Fibroblast of mammary gland (primary cell): Measurements from ENCODE around the gene HIVEP3.

Experiments
- DNase-seq: peaks from one replicate; pipeline ENCODE4 v3.0.0-alpha.2; 2010; ENCODE audit warnings: low read depth
- H3K4me3 ChIP-seq: 2 replicates; pipeline ENCODE4 v1.5.1; 2011; ENCODE audit warnings: low read depth, mild to moderate bottlenecking, low read length, moderate library complexity; ENCODE audit not compliant: control insufficient read depth
- CTCF ChIP-seq: conservative IDR thresholded peaks from 2 replicates; pipeline ENCODE4 v1.5.1; 2011; ENCODE audit warnings: low read depth, low read length, inconsistent platforms; ENCODE audit not compliant: control insufficient read depth, insufficient read depth

HIVEP3 gene

GRCh38 chr1:41546833-41547135 is 371.9 kb downstream of the HIVEP3 start:
- no peak for TF ChIP-seq CTCF

GRCh38 chr1:41545996-41546832 is 372.5 kb downstream of the HIVEP3 start:
- H3K4me3 ChIP-seq: no peak overlapping the region
- peak; percentile 45 for DNase-seq
- no peak for TF ChIP-seq CTCF

More at GRCh38 chr1:41546833-41547135, 371.9 kb downstream of the HIVEP3 start:
- H3K4me3 ChIP-seq: no peak overlapping the region
- DNase-seq: no peak

GRCh38 chr1:41542196-41542930 is 376.4 kb downstream of the HIVEP3 start:
- no peak overlapping the region for H3K4me3 ChIP-seq
- no peak for TF ChIP-seq CTCF
- DNase-seq: no peak

- TF ChIP-seq CTCF: no peak
- DNase-seq: no peak
- H3K4me3 ChIP-seq: no peak overlapping the region
Observed at GRCh38 chr1:41541592-41541952, 377.1 kb downstream of the HIVEP3 start.

GRCh38 chr1:41540886-41541591 is 377.7 kb downstream of the HIVEP3 start:
- peak; percentile 31 for DNase-seq
- no peak for TF ChIP-seq CTCF
- no peak overlapping the region for H3K4me3 ChIP-seq

GRCh38 chr1:41539999-41540398 is 378.7 kb downstream of the HIVEP3 start:
- H3K4me3 ChIP-seq: no peak overlapping the region
- no peak for TF ChIP-seq CTCF
- DNase-seq: no peak
